HepG2 (cell line): ENCODE results near the gene MSI2.

Experiments used
- MBNL3 ChIP-seq: fragments of 250-450 bp; sonication (Bioruptor Pico); conservative IDR thresholded peaks from 2 replicates; pipeline ENCODE4 v1.8.0; 2022; ENCODE audit warnings: mild to moderate bottlenecking, inconsistent platforms
- SPEN ChIP-seq: sonication (generic); formaldehyde crosslinking; IDR thresholded peaks from 2 replicates; pipeline ENCODE4 v1.5.1; 2020; ENCODE audit warnings: low read depth, mild to moderate bottlenecking, missing genetic modification reagents
- ZNF569 ChIP-seq: sonication (generic); formaldehyde crosslinking; IDR thresholded peaks from 2 replicates; pipeline ENCODE4 v1.5.0; 2020; ENCODE audit warnings: mild to moderate bottlenecking, missing genetic modification reagents, moderate library complexity, borderline replicate concordance
- TF ChIP-seq, protein P1 (sequence below): sonication (generic); formaldehyde crosslinking; IDR thresholded peaks from 2 replicates; pipeline ENCODE4 v1.5.0; 2020; ENCODE audit warnings: mild to moderate bottlenecking, missing genetic modification reagents, moderate library complexity

DNA sequence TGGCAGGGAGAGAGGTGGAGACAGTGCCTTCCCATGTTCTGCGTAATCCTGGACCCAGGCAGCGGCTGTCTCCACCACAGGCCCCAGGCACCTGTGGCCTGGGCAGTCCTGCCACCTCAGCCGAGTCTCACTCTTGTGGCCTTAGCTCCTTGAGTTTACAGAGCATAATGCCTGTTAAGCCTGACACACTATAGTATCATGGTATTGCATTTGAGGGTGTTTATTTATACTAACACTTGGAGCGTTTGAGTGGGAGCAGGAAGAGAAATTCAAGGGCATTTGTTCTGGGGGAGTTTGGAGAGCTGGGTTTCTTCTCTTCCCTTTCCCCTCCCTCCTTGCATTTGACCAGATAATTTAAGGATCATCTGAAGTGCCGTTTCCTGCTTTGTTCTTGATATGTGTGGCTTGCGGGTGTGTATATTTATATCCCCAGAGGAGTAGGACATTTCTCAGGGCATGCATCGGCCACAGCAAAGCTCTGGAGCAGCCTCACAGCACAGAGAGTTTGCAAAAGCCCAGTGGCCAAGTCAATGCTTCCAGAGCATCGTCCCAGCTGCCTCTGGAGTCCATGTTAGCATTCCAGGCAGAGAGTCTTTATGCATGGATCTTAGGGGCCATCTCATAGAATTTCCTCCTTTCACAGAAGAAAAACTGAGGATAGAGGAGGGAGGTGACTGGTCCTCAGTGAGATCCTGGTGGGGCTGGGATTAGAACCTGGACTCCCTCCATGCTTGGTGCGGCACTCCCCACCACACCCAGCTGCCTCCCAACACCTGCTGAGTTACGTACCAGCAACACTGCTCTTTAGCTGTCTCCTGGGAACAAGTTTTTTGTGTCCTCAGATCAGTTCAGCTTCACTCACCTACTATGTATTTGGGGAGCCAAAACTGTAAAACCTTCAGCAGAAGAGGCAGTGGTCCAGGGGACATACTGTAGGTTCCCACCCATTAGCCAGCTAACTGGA, 266.0 kb downstream of the MSI2 start:
- TF ChIP-seq ZNF569 (CRISPR knock-in tag) (no peak), SPEN (CRISPR knock-in tag) (no peak), MBNL3 (CRISPR knock-in tag) (no peak)
- TF ChIP-seq, protein P1, sequence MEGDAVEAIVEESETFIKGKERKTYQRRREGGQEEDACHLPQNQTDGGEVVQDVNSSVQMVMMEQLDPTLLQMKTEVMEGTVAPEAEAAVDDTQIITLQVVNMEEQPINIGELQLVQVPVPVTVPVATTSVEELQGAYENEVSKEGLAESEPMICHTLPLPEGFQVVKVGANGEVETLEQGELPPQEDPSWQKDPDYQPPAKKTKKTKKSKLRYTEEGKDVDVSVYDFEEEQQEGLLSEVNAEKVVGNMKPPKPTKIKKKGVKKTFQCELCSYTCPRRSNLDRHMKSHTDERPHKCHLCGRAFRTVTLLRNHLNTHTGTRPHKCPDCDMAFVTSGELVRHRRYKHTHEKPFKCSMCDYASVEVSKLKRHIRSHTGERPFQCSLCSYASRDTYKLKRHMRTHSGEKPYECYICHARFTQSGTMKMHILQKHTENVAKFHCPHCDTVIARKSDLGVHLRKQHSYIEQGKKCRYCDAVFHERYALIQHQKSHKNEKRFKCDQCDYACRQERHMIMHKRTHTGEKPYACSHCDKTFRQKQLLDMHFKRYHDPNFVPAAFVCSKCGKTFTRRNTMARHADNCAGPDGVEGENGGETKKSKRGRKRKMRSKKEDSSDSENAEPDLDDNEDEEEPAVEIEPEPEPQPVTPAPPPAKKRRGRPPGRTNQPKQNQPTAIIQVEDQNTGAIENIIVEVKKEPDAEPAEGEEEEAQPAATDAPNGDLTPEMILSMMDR = no peak
